Ovary (tissue), 3 donors: Measurements from ENCODE around the gene LAG3.

ENCODE experiments used
- EP300 ChIP-seq: sonication (generic); formaldehyde crosslinking; IDR thresholded peaks from one replicate; pipeline ENCODE4 v1.6.1; 2017; ENCODE audit warnings: antibody characterized with exemption
- TF ChIP-seq, protein P1 (sequence below), 3 donors: fragments of 450-650 bp in 2 of 3; fragments of 200-600 bp in 1 of 3; IDR thresholded peaks; one replicate each; pipeline versions ENCODE4 v1.5.1 to v1.8.0; 2016 to 2022; ENCODE audit warnings: antibody characterized with exemption in 3 of 3, mild to moderate bottlenecking in 1 of 3
- donor health status: DM: no; HTN: no; CAD: no.

DNA sequence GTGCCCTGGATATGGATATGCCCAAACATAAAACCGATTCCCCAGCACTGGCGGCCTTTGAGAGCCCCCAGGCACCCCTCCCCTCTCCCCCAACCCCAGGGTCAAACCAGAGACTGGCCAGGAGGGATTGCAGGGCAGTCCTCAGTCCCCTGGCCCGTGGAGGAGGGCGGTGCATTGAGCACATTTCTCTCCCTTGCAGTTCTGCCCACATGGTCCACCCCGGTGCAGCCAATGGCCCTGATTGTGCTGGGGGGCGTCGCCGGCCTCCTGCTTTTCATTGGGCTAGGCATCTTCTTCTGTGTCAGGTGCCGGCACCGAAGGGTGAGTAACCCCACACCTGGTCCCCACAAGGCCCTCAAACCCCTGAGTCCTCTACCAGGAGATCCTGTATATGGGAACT lies 45.9 kb downstream of the LAG3 start:
- TF ChIP-seq, protein P1, sequence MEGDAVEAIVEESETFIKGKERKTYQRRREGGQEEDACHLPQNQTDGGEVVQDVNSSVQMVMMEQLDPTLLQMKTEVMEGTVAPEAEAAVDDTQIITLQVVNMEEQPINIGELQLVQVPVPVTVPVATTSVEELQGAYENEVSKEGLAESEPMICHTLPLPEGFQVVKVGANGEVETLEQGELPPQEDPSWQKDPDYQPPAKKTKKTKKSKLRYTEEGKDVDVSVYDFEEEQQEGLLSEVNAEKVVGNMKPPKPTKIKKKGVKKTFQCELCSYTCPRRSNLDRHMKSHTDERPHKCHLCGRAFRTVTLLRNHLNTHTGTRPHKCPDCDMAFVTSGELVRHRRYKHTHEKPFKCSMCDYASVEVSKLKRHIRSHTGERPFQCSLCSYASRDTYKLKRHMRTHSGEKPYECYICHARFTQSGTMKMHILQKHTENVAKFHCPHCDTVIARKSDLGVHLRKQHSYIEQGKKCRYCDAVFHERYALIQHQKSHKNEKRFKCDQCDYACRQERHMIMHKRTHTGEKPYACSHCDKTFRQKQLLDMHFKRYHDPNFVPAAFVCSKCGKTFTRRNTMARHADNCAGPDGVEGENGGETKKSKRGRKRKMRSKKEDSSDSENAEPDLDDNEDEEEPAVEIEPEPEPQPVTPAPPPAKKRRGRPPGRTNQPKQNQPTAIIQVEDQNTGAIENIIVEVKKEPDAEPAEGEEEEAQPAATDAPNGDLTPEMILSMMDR (IDR thresholded peaks at IDR 0.05), result no peak
- no peak for TF ChIP-seq EP300
